H1 (cell line): ENCODE measurements around the gene CAB39L. TPM values are rescaled to one million over a fixed set of nuclear protein-coding genes. Genes with fewer than 3 reads are reported as not detected.

Source experiments
- KDM1A ChIP-seq: fragments of 200-600, 300-600 bp; sonication (generic); IDR thresholded peaks from 2 replicates; pipeline ENCODE4 v1.7.1; 2016; ENCODE audit warnings: mild to moderate bottlenecking, low read length, borderline replicate concordance
- NRF1 ChIP-seq: IDR thresholded peaks from 2 replicates; pipeline ENCODE4 v1.6.1; 2011; ENCODE audit warnings: mild to moderate bottlenecking, low read depth, low read length, improper control_type of control experiment
- polyA plus RNA-seq, 7 experiments: library from polyadenylated mRNA; depleted of rRNA in 3 of 7; stranded (reverse) in 5 of 7; unstranded in 2 of 7; fragments of >200 nt in 5 of 7; fragments of 200-250 nt in 2 of 7; gene quantifications; 1 replicate in 5 of 7; 2 replicates in 1 of 7; 4 replicates in 1 of 7; pipeline versions ENCODE4 v1.2.1 to v1.2.3, GENCODE V29; 2011 to 2013; ENCODE audit warnings: missing spikeins in 2 of 7, mixed read lengths in 2 of 7
- total RNA-seq: library from RNA; stranded (reverse); fragmentation: NEBNext Ultra II Directional; extraction: Animal tissue kit (Norgen Biotek cat#: 25700); gene quantifications from 2 replicates; pipeline ENCODE4 v1.2.1, GENCODE V29; 2021
- TF ChIP-seq, protein P1 (sequence below): IDR thresholded peaks from 2 replicates; pipeline ENCODE4 v1.6.1; 2012; ENCODE audit warnings: inconsistent platforms

Gene CAB39L
- total and polyA plus RNA-seq, 2 of the 8 experiments (the other 6 are each of a cell fraction or from before 2014, with no cell fraction given): 2.5 to 4.8 TPM

DNA sequence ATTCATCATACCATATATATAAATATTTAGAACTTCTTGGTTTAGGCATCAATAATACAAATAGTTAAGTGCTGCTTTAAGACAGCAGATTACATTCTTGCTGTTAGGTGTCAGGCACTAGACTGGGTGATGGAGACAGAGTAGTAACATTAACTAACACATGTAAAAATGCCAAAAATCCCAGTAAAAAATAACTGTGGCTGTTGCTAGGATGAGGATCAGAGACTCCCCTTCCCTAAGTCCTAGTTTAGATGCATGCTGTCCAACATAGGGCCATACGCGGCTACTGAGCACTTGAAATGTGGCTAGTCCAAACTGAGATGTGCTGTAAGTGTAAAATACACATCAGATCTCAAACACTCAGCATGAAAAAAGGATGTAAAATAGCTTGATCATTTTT is 101.4 kb downstream of the CAB39L start (continued):
- TF ChIP-seq KDM1A (no peak), NRF1 (no peak)
- TF ChIP-seq, protein P1, sequence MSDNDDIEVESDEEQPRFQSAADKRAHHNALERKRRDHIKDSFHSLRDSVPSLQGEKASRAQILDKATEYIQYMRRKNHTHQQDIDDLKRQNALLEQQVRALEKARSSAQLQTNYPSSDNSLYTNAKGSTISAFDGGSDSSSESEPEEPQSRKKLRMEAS: no peak
